Neural crest cell (in vitro differentiated cells): ENCODE results near the gene NUDCD3. TPM values are rescaled to one million over a fixed set of nuclear protein-coding genes. Genes with fewer than 3 reads are reported as not detected.
A peak's percentile ranks its signal among the peaks of the same experiment; 100 is the strongest.

Source experiments
- DNase-seq: peaks from one replicate; pipeline ENCODE4 v3.0.0; 2021; ENCODE audit warnings: low read depth, mixed read lengths, low spot score
- H3K27ac Mint-ChIP-seq: one replicate; pipeline ENCODE4 v1.8.0; 2021; ENCODE audit warnings: mild to moderate bottlenecking, mixed read lengths; ENCODE audit not compliant: unreplicated experiment
- H3K27me3 Mint-ChIP-seq: 2 replicates; pipeline ENCODE4 v1.8.0; 2021; ENCODE audit warnings: low read depth, mild to moderate bottlenecking, mixed read lengths
- H3K36me3 Mint-ChIP-seq: 2 replicates; pipeline ENCODE4 v1.8.0; 2021; ENCODE audit warnings: low read depth, mild to moderate bottlenecking, mixed read lengths
- H3K4me1 Mint-ChIP-seq: 2 replicates; pipeline ENCODE4 v1.8.0; 2021; ENCODE audit warnings: mixed read lengths
- H3K4me3 Mint-ChIP-seq: one replicate; pipeline ENCODE4 v1.8.0; 2021; ENCODE audit warnings: mild to moderate bottlenecking, mixed read lengths
- H3K9me3 Mint-ChIP-seq: 2 replicates; pipeline ENCODE4 v1.8.0; 2021; ENCODE audit warnings: mixed read lengths
- CTCF ChIP-seq: fragments of 200-600 bp; sonication (generic); conservative IDR thresholded peaks from 2 replicates; pipeline ENCODE4 v1.5.0; 2021; ENCODE audit warnings: antibody characterized with exemption, mild to moderate bottlenecking
- total RNA-seq: library from RNA; stranded (reverse); gene quantifications from 2 replicates; pipeline ENCODE4 v1.2.1, GENCODE V29; 2021

Gene NUDCD3
- total RNA-seq, 1 donor from 2014 or later, result 93.2 TPM

GRCh38 chr7:44396496-44396895 lies 94.0 kb downstream of the NUDCD3 start:
- TF ChIP-seq CTCF, result no peak
- H3K27ac Mint-ChIP-seq, result no peak overlapping the region
- H3K27me3 Mint-ChIP-seq, result no peaks in the 10 kb centered on the region
- no peaks in the 10 kb centered on the region for H3K9me3 Mint-ChIP-seq
- H3K4me3 Mint-ChIP-seq, result no peak overlapping the region
- H3K36me3 Mint-ChIP-seq, result no peaks in the 10 kb centered on the region
- no peak for DNase-seq
- no peaks in the 10 kb centered on the region for H3K4me1 Mint-ChIP-seq

- Mint-ChIP-seq H3K27ac (no peak overlapping the region), H3K36me3 (peaks cover 7% of the 10 kb centered on the region)
These were observed 95.4 kb downstream of the NUDCD3 start for GRCh38 chr7:44395067-44395466.

GRCh38 chr7:44394636-44395035 lies 95.8 kb downstream of the NUDCD3 start:
- Mint-ChIP-seq H3K4me3 (no peak overlapping the region), H3K27me3 (no peaks in the 10 kb centered on the region), H3K36me3 (peaks cover 7% of the 10 kb centered on the region), H3K27ac (no peak overlapping the region), H3K4me1 (no peaks in the 10 kb centered on the region), H3K9me3 (no peaks in the 10 kb centered on the region)
- DNase-seq, result no peak
- TF ChIP-seq CTCF, result no peak

More at GRCh38 chr7:44395067-44395466, 95.4 kb downstream of the NUDCD3 start:
- no peak for DNase-seq
- Mint-ChIP-seq H3K4me1 (no peaks in the 10 kb centered on the region), H3K27me3 (no peaks in the 10 kb centered on the region), H3K9me3 (no peaks in the 10 kb centered on the region), H3K4me3 (no peak overlapping the region)
- TF ChIP-seq CTCF, result no peak

GRCh38 chr7:44394112-44394447 lies 96.4 kb downstream of the NUDCD3 start:
- H3K27me3 Mint-ChIP-seq, result no peaks in the 10 kb centered on the region
- H3K36me3 Mint-ChIP-seq, result peaks cover 9% of the 10 kb centered on the region
- no peak overlapping the region for H3K27ac Mint-ChIP-seq
- no peaks in the 10 kb centered on the region for H3K9me3 Mint-ChIP-seq
- TF ChIP-seq CTCF, result no peak
- no peak overlapping the region for H3K4me3 Mint-ChIP-seq
- no peak for DNase-seq
- no peaks in the 10 kb centered on the region for H3K4me1 Mint-ChIP-seq

GRCh38 chr7:44393238-44394111 lies 97.0 kb downstream of the NUDCD3 start:
- no peak for TF ChIP-seq CTCF
- no peak overlapping the region for H3K4me3 Mint-ChIP-seq
- no peaks in the 10 kb centered on the region for H3K27me3 Mint-ChIP-seq
- peak overlapping the region; percentile 35 for H3K27ac Mint-ChIP-seq
- H3K4me1 Mint-ChIP-seq, result no peaks in the 10 kb centered on the region
- peaks cover 9% of the 10 kb centered on the region for H3K36me3 Mint-ChIP-seq
- no peaks in the 10 kb centered on the region for H3K9me3 Mint-ChIP-seq
- no peak for DNase-seq
